ENCODE measurements around the gene PPP1R10. TPM values are rescaled to one million over a fixed set of nuclear protein-coding genes. Genes with fewer than 3 reads are reported as not detected.
A peak's percentile ranks its signal among the peaks of the same experiment; 100 is the strongest.

Gene PPP1R10
- total and polyA plus RNA-seq, 2 of the 13 experiments (the other 11 are each of a cell fraction or from before 2014, with no cell fraction given): 26.3 to 38.4 TPM

DNA sequence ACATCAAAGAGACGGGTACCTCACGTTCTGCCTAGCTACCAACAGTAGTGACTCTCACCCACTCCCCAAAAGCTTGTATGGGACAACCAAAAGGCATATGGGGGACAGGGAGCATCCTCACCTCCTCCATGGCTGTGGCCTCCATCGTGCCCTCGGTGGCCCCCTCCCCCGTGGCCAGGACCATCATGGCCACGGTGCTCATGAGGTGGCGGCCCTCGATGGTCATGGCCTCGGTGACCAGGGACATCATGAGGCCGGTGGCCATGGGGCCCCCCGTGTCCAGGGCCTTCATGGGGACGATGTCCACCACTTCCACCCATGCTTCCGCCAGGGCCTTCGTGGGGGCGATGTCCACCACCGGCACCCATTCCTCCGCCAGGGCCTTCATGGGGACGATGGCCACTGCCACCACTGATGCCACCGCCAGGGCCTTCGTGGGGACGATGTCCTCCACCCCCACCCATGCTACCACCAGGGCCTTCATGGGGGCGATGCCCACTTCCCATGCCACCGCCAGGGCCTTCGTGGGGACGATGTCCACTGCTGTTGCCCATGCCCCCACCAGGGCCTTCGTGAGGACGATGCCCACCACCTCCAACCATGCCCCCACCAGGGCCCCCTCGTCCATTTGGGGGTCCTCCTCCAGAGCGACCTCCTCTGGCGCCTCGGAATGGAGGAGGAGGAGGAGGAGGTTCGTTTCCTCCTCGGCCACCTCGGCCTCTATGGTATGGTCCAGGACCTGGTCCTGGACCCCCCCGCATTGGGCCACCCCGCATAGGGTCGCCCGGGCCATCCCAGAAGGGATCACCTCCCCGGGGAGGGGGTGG is 15.0 kb downstream of the PPP1R10 start (continued):
- no peak for TF ChIP-seq PBX3 (CRISPR knock-in tag; IDR thresholded peaks at IDR 0.05; ENCODE audit: borderline replicate concordance)
- TF ChIP-seq SRY (CRISPR knock-in tag; IDR thresholded peaks at IDR 0.05): no peak
- TF ChIP-seq ZNF572 (CRISPR knock-in tag; IDR thresholded peaks at IDR 0.05): no peak
- no peak for TF ChIP-seq ZNF3 (CRISPR knock-in tag; IDR thresholded peaks at IDR 0.05)
- no peak for TF ChIP-seq ZNF441 (CRISPR knock-in tag; IDR thresholded peaks at IDR 0.05; ENCODE audit: borderline replicate concordance)
- TF ChIP-seq RBM22 (optimal IDR thresholded peaks at IDR 0.05; ENCODE audit: low read length): peak; percentile 53
- no peak for TF ChIP-seq PHF5A (CRISPR knock-in tag; IDR thresholded peaks at IDR 0.05; ENCODE audit: low read depth, unreplicated experiment)
- no peak for TF ChIP-seq ELK4 (CRISPR knock-in tag; IDR thresholded peaks at IDR 0.05; ENCODE audit: borderline replicate concordance)
- TF ChIP-seq NCOA2 (CRISPR knock-in tag; IDR thresholded peaks at IDR 0.05): no peak
- TF ChIP-seq ZBTB25 (CRISPR knock-in tag; IDR thresholded peaks at IDR 0.05): no peak
- TF ChIP-seq ZNF143 (CRISPR knock-in tag; IDR thresholded peaks at IDR 0.05): no peak
- no peak for TF ChIP-seq NFRKB (IDR thresholded peaks at IDR 0.05)
- no peak for TF ChIP-seq REXO4 (CRISPR knock-in tag; IDR thresholded peaks at IDR 0.05; ENCODE audit: borderline replicate concordance)
- no peak for TF ChIP-seq ELF4 (CRISPR knock-in tag; IDR thresholded peaks at IDR 0.05; ENCODE audit: borderline replicate concordance)
- peak; percentile 30 to 44; a peak in 3 of 4 replicates for TF ChIP-seq POLR2A (IDR thresholded peaks at IDR 0.05; ENCODE audit: insufficient read depth in 1 of 2, low read depth in 2 of 2, low read length in 2 of 2)
- TF ChIP-seq SNAPC2 (CRISPR knock-in tag; IDR thresholded peaks at IDR 0.05): no peak
- TF ChIP-seq POLR2AphosphoS2 (IDR thresholded peaks at IDR 0.05; ENCODE audit: low read depth, low read length): peak; percentile 17; the same call in 1 of the 2 replicates
- TF ChIP-seq, protein P1, sequence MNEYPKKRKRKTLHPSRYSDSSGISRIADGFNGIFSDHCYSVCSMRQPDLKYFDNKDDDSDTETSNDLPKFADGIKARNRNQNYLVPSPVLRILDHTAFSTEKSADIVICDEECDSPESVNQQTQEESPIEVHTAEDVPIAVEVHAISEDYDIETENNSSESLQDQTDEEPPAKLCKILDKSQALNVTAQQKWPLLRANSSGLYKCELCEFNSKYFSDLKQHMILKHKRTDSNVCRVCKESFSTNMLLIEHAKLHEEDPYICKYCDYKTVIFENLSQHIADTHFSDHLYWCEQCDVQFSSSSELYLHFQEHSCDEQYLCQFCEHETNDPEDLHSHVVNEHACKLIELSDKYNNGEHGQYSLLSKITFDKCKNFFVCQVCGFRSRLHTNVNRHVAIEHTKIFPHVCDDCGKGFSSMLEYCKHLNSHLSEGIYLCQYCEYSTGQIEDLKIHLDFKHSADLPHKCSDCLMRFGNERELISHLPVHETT (CRISPR knock-in tag; conservative IDR thresholded peaks at IDR 0.05): no peak
- TF ChIP-seq NRL (CRISPR knock-in tag; IDR thresholded peaks at IDR 0.05; ENCODE audit: borderline replicate concordance): no peak
- TF ChIP-seq, protein P2, sequence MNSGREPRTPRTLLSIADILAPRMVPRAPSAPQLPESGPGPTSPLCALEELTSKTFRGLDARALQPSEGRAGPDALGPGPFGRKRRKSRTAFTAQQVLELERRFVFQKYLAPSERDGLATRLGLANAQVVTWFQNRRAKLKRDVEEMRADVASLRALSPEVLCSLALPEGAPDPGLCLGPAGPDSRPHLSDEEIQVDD (CRISPR knock-in tag; IDR thresholded peaks at IDR 0.05; ENCODE audit: borderline replicate concordance): no peak
- TF ChIP-seq KDM6A (CRISPR knock-in tag; IDR thresholded peaks at IDR 0.05; ENCODE audit: low read depth): no peak
- TF ChIP-seq SP4 (CRISPR knock-in tag; IDR thresholded peaks at IDR 0.05): no peak
- TF ChIP-seq ZSCAN9 (CRISPR knock-in tag; IDR thresholded peaks at IDR 0.05; ENCODE audit: borderline replicate concordance): no peak
- TF ChIP-seq, protein P3, sequence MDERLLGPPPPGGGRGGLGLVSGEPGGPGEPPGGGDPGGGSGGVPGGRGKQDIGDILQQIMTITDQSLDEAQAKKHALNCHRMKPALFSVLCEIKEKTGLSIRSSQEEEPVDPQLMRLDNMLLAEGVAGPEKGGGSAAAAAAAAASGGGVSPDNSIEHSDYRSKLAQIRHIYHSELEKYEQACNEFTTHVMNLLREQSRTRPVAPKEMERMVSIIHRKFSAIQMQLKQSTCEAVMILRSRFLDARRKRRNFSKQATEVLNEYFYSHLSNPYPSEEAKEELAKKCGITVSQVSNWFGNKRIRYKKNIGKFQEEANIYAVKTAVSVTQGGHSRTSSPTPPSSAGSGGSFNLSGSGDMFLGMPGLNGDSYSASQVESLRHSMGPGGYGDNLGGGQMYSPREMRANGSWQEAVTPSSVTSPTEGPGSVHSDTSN (CRISPR knock-in tag; IDR thresholded peaks at IDR 0.05): no peak
- no peak for TF ChIP-seq TBP (CRISPR knock-in tag; IDR thresholded peaks at IDR 0.05)
- TF ChIP-seq CEBPG (CRISPR knock-in tag; IDR thresholded peaks at IDR 0.05): no peak
